H9 (cell line): Measurements from ENCODE around the gene CEP350. TPM values are rescaled to one million over a fixed set of nuclear protein-coding genes. Genes with fewer than 3 reads are reported as not detected.

ENCODE experiments used
- DNase-seq: peaks from one replicate; pipeline ENCODE4 v3.0.0-alpha.2; 2017
- H2AFZ ChIP-seq: one replicate; pipeline ENCODE4 v1.6.1; 2013; ENCODE audit warnings: mild to moderate bottlenecking, low read length, control low read depth, moderate library complexity
- H2AK5ac ChIP-seq: 2 replicates; pipeline ENCODE4 v1.6.1; 2013; ENCODE audit warnings: low read length, control low read depth, mixed read lengths; ENCODE audit not compliant: insufficient read length
- H2BK120ac ChIP-seq: one replicate; pipeline ENCODE4 v1.6.1; 2013; ENCODE audit warnings: low read depth, mild to moderate bottlenecking, low read length, control low read depth, inconsistent platforms; ENCODE audit not compliant: poor library complexity, severe bottlenecking
- H2BK12ac ChIP-seq: 2 replicates; pipeline ENCODE4 v1.6.1; 2013; ENCODE audit warnings: low read length, control low read depth, mixed read lengths, low read depth; ENCODE audit not compliant: insufficient read length
- H2BK15ac ChIP-seq: 2 replicates; pipeline ENCODE4 v1.6.1; 2013; ENCODE audit warnings: low read depth, low read length, control low read depth
- H2BK20ac ChIP-seq: one replicate; pipeline ENCODE4 v1.6.1; 2013; ENCODE audit warnings: low read depth, mild to moderate bottlenecking, low read length, control low read depth, inconsistent platforms; ENCODE audit not compliant: poor library complexity, severe bottlenecking
- H2BK5ac ChIP-seq: 2 replicates; pipeline ENCODE4 v1.6.1; 2013; ENCODE audit warnings: low read length, control low read depth, mixed read lengths; ENCODE audit not compliant: insufficient read length
- H3K14ac ChIP-seq: 2 replicates; pipeline ENCODE4 v1.6.1; 2013; ENCODE audit warnings: low read length, control low read depth; ENCODE audit not compliant: insufficient read depth
- H3K18ac ChIP-seq: 2 replicates; pipeline ENCODE4 v1.6.1; 2013; ENCODE audit warnings: low read depth, mild to moderate bottlenecking, mixed read lengths, low read length, control low read depth; ENCODE audit not compliant: insufficient read length
- H3K23ac ChIP-seq: 2 replicates; pipeline ENCODE4 v1.6.1; 2013; ENCODE audit warnings: low read length, control low read depth, mixed read lengths, low read depth; ENCODE audit not compliant: insufficient read length
- H3K23me2 ChIP-seq: 2 replicates; pipeline ENCODE4 v1.6.1; 2013; ENCODE audit warnings: low read depth, mild to moderate bottlenecking, mixed read lengths, low read length, control low read depth; ENCODE audit not compliant: insufficient read length, poor library complexity, severe bottlenecking
- H3K27ac ChIP-seq: 2 replicates; pipeline ENCODE4 v1.5.1; 2013; ENCODE audit warnings: low read length, control low read depth, mixed read lengths, low read depth; ENCODE audit not compliant: insufficient read length
- H3K27me3 ChIP-seq: 2 replicates; pipeline ENCODE4 v1.6.1; 2013; ENCODE audit warnings: low read length, control low read depth, inconsistent platforms; ENCODE audit not compliant: insufficient read depth
- H3K4ac ChIP-seq: 2 replicates; pipeline ENCODE4 v1.6.1; 2013; ENCODE audit warnings: low read depth, mild to moderate bottlenecking, control low read depth, inconsistent platforms, low read length, moderate library complexity
- H3K4me1 ChIP-seq: 2 replicates; pipeline ENCODE4 v1.6.1; 2013; ENCODE audit warnings: low read length, control low read depth, inconsistent platforms; ENCODE audit not compliant: insufficient read depth
- H3K4me2 ChIP-seq: 2 replicates; pipeline ENCODE4 v1.6.1; 2013; ENCODE audit warnings: low read length, control low read depth, mixed read lengths; ENCODE audit not compliant: insufficient read length, insufficient read depth
- H3K56ac ChIP-seq: 2 replicates; pipeline ENCODE4 v1.6.1; 2013; ENCODE audit warnings: low read depth, mild to moderate bottlenecking, mixed read lengths, low read length, control low read depth; ENCODE audit not compliant: insufficient read length
- H3K79me1 ChIP-seq: 2 replicates; pipeline ENCODE4 v1.6.1; 2013; ENCODE audit warnings: low read depth, mild to moderate bottlenecking, moderate library complexity, low read length, control low read depth, inconsistent platforms; ENCODE audit not compliant: insufficient read depth, poor library complexity, severe bottlenecking
- H3K79me2 ChIP-seq: 2 replicates; pipeline ENCODE4 v1.6.1; 2013; ENCODE audit warnings: low read length, control low read depth, inconsistent platforms; ENCODE audit not compliant: insufficient read depth
- H3K9ac ChIP-seq: 2 replicates; pipeline ENCODE4 v1.6.1; 2013; ENCODE audit warnings: low read length, control low read depth, mixed read lengths; ENCODE audit not compliant: insufficient read length; ENCODE audit errors: extremely low read depth
- H3K9me3 ChIP-seq: one replicate; pipeline ENCODE4 v1.6.1; 2013; ENCODE audit warnings: low read depth, low read length, inconsistent platforms; ENCODE audit not compliant: control insufficient read depth
- H3T11ph ChIP-seq: one replicate; pipeline ENCODE4 v1.6.1; 2013; ENCODE audit warnings: mild to moderate bottlenecking, low read length, control low read depth, inconsistent platforms
- H4K20me1 ChIP-seq: one replicate; pipeline ENCODE4 v1.6.1; 2013; ENCODE audit not compliant: control insufficient read depth, insufficient read length, insufficient read depth
- H4K5ac ChIP-seq: 2 replicates; pipeline ENCODE4 v1.6.1; 2013; ENCODE audit warnings: low read depth, mild to moderate bottlenecking, mixed read lengths, low read length, control low read depth; ENCODE audit not compliant: insufficient read length
- H4K8ac ChIP-seq: replicated peaks from 2 replicates; pipeline ENCODE4 v1.6.1; 2013; ENCODE audit warnings: low read length, control low read depth, mixed read lengths, low read depth; ENCODE audit not compliant: insufficient read length
- H4K91ac ChIP-seq: 2 replicates; pipeline ENCODE4 v1.6.1; 2013; ENCODE audit warnings: low read depth, mild to moderate bottlenecking, moderate library complexity, mixed read lengths, low read length, control low read depth; ENCODE audit not compliant: insufficient read length
- H3K27ac Mint-ChIP-seq, 3 experiments: 2 replicates in 2 of 3; 3 replicates in 1 of 3; pipeline ENCODE4 v1.8.0; 2020 to 2021; ENCODE audit warnings: mixed read lengths in 3 of 3, mild to moderate bottlenecking in 1 of 3, moderate library complexity in 1 of 3
- H3K27me3 Mint-ChIP-seq: 2 replicates; pipeline ENCODE4 v1.8.0; 2021; ENCODE audit warnings: low read depth, mild to moderate bottlenecking, moderate library complexity, mixed read lengths
- H3K36me3 Mint-ChIP-seq, 3 experiments: 2 replicates in 2 of 3; 3 replicates in 1 of 3; pipeline ENCODE4 v1.8.0; 2020 to 2021; ENCODE audit warnings: low read depth in 3 of 3, mixed read lengths in 3 of 3; ENCODE audit not compliant: insufficient read depth in 1 of 3
- H3K4me1 Mint-ChIP-seq, 2 experiments: 2 replicates each; pipeline ENCODE4 v1.8.0; 2020; ENCODE audit warnings: mixed read lengths in 2 of 2
- H3K4me3 Mint-ChIP-seq, 2 experiments: 2 replicates in 1 of 2; 3 replicates in 1 of 2; pipeline ENCODE4 v1.8.0; 2020 to 2021; ENCODE audit warnings: mild to moderate bottlenecking in 2 of 2, mixed read lengths in 2 of 2, moderate library complexity in 1 of 2
- H3K9me3 Mint-ChIP-seq, 2 experiments: 2 replicates in 1 of 2; 3 replicates in 1 of 2; pipeline ENCODE4 v1.8.0; 2020; ENCODE audit warnings: mild to moderate bottlenecking in 2 of 2, mixed read lengths in 2 of 2, moderate library complexity in 1 of 2
- WGBS: extraction: QIAGEN DNeasy Blood & Tissue Kit; methylation state at CpG from one replicate; pipeline ENCODE4 v1.1.7; 2013; ENCODE audit warnings: missing lambda C conversion rate, low lambda C conversion rate, mixed read lengths; ENCODE audit not compliant: insufficient read length; ENCODE audit errors: extremely low coverage; 5-methylcytosine and 5-hydroxymethylcytosine counted together
- total RNA-seq: library from RNA; stranded (reverse); gene quantifications from 2 replicates; pipeline ENCODE4 v1.2.1, GENCODE V29; 2021
- TF ChIP-seq, protein P1 (sequence below): fragments of 200-600 bp; sonication (generic); conservative IDR thresholded peaks from 3 replicates; pipeline ENCODE4 v1.8.0; 2021; ENCODE audit warnings: antibody characterized with exemption, mild to moderate bottlenecking

CEP350 gene
- total RNA-seq, 1 experiment from 2014 or later: 39.2 TPM

DNA sequence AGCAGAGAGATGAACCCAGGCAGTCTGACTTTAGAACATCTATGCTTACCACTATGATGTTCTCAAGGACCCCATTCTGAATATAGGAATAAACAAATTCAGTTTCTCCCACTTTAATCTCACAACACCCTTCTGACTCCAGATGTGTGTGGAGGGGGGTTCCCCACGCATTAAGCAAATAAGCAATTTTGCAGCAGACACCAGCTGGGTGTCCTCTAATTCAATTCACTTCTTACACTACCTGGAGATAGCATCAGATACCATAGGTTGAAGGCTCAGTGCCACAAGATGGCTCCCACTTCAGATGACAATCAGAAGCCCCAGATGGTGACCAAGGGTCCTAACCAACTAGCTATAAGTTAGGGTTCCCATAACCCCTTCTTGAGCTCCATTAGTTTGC, 30.3 kb upstream of the CEP350 start:
- H3T11ph ChIP-seq: no peak overlapping the region
- no peak overlapping the region for H2BK12ac ChIP-seq
- no peak overlapping the region for H3K18ac ChIP-seq
- no peaks in the 10 kb centered on the region for H4K20me1 ChIP-seq
- Mint-ChIP-seq H3K4me1 (peaks cover 14% of the 10 kb centered on the region in 2 experiments), H3K4me3 (no peak overlapping the region), H3K9me3 (no peaks in the 10 kb centered on the region), H3K27me3 (no peaks in the 10 kb centered on the region), H3K36me3 (peaks cover 2 to 9% (median 9%) of the 10 kb centered on the region in 3 experiments; a peak in 6 of 7 replicates), H3K27ac (no peak overlapping the region)
- H3K4me2 ChIP-seq: no peak overlapping the region
- peaks cover 7% of the 10 kb centered on the region; the same call in 1 of the 2 replicates for H3K4me1 ChIP-seq
- H4K8ac ChIP-seq: no peak overlapping the region
- H2BK5ac ChIP-seq: no peak overlapping the region
- H2BK15ac ChIP-seq: no peak overlapping the region
- DNase-seq: no peak
- H3K56ac ChIP-seq: no peak overlapping the region
- no peak overlapping the region for H3K23ac ChIP-seq
- H2BK20ac ChIP-seq: no peak overlapping the region
- H2BK120ac ChIP-seq: no peak overlapping the region
- no peaks in the 10 kb centered on the region for H3K79me1 ChIP-seq
- no peaks in the 10 kb centered on the region for H3K9me3 ChIP-seq
- H3K23me2 ChIP-seq: no peaks in the 10 kb centered on the region
- H4K5ac ChIP-seq: no peak overlapping the region
- WGBS: no CpG with 5 or more reads among the region's 1 CpG
- no peak overlapping the region for H3K4ac ChIP-seq
- no peak overlapping the region for H4K91ac ChIP-seq
- H3K27me3 ChIP-seq: no peaks in the 10 kb centered on the region
- H3K9ac ChIP-seq: no peak overlapping the region
- H2AFZ ChIP-seq: no peak overlapping the region
- H2AK5ac ChIP-seq: no peak overlapping the region
- no peak overlapping the region for H3K27ac ChIP-seq
- no peak overlapping the region for H3K14ac ChIP-seq
- TF ChIP-seq, protein P1, sequence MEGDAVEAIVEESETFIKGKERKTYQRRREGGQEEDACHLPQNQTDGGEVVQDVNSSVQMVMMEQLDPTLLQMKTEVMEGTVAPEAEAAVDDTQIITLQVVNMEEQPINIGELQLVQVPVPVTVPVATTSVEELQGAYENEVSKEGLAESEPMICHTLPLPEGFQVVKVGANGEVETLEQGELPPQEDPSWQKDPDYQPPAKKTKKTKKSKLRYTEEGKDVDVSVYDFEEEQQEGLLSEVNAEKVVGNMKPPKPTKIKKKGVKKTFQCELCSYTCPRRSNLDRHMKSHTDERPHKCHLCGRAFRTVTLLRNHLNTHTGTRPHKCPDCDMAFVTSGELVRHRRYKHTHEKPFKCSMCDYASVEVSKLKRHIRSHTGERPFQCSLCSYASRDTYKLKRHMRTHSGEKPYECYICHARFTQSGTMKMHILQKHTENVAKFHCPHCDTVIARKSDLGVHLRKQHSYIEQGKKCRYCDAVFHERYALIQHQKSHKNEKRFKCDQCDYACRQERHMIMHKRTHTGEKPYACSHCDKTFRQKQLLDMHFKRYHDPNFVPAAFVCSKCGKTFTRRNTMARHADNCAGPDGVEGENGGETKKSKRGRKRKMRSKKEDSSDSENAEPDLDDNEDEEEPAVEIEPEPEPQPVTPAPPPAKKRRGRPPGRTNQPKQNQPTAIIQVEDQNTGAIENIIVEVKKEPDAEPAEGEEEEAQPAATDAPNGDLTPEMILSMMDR: no peak
- no peaks in the 10 kb centered on the region for H3K79me2 ChIP-seq
